Left lung (tissue), 10 donors: ENCODE measurements around the gene ADGRG3. TPM values are rescaled to one million over a fixed set of nuclear protein-coding genes. Genes with fewer than 3 reads are reported as not detected.

Experiments
- ATAC-seq: fragments of 200-7000 bp; cut with Tn5 transposase; one replicate; pipeline ENCODE4 v1.9.1; 2020; ENCODE audit warnings: moderate library complexity
- DNase-seq, 4 donors: peaks; one replicate each; pipeline ENCODE4 v3.0.0-alpha.2; 2013 to 2020
- H3K27ac ChIP-seq, 2 donors: fragments of 200-600 bp; sonication (generic) in 1 of 2; one replicate each; pipeline versions ENCODE4 v1.5.0 to v1.8.0; 2020 to 2021
- H3K27me3 ChIP-seq, 2 donors: fragments of 200-600 bp; sonication (generic) in 1 of 2; one replicate each; pipeline versions ENCODE4 v1.5.0 to v1.8.0; 2020 to 2021
- H3K36me3 ChIP-seq, 2 donors: fragments of 200-600 bp; sonication (generic) in 1 of 2; one replicate each; pipeline versions ENCODE4 v1.5.0 to v1.8.0; 2020 to 2021
- H3K4me1 ChIP-seq, 2 donors: fragments of 200-600 bp; one replicate each; pipeline ENCODE4 v1.8.0; 2021
- H3K4me3 ChIP-seq, 2 donors: fragments of 200-600 bp; sonication (generic) in 1 of 2; one replicate each; pipeline versions ENCODE4 v1.5.0 to v1.8.0; 2020 to 2021; ENCODE audit warnings: mild to moderate bottlenecking in 1 of 2
- H3K9me3 ChIP-seq, 2 donors: fragments of 200-600 bp; sonication (generic) in 1 of 2; one replicate each; pipeline versions ENCODE4 v1.5.0 to v1.8.0; 2020 to 2021
- CTCF ChIP-seq, 2 donors: fragments of 200-600 bp; sonication (generic) in 1 of 2; IDR thresholded peaks; one replicate each; pipeline versions ENCODE4 v1.5.0 to v1.8.0; 2021; ENCODE audit warnings: antibody characterized with exemption in 2 of 2
- intact Hi-C, 2 donors: fragments of 100-400 bp; cut with DNase I; formaldehyde crosslinking; loops; one replicate each; pipeline versions ENCODE4 v1.11.2 to v1.14.2; 2022
- polyA plus RNA-seq, 6 donors: library from polyadenylated mRNA; unstranded; fragments of 120-200 nt; gene quantifications; one replicate each; pipeline ENCODE4 v1.2.1, GENCODE V29; 2013; ENCODE audit not compliant: insufficient read length in 6 of 6
- total RNA-seq, 2 donors: library from RNA; stranded (reverse); fragmentation: NEBNext Ultra II Directional; extraction: Animal tissue kit (Norgen Biotek cat#: 25700); gene quantifications; one replicate each; pipeline ENCODE4 v1.2.1, GENCODE V29; 2021
- donor health status: DM: no; HTN: yes; CAD: no.
- donor health status: DM: no; HTN: no; CAD: no.

ADGRG3 gene
- total and polyA plus RNA-seq, 8 donors = 0.70 to 29.8 (median 1.1) TPM

- Histone ChIP-seq H3K27me3 (peaks cover 0 to 36% of the 10 kb centered on the region in 2 donors), H3K27ac (peak overlapping the region in 1 of 2 donors; percentile 13), H3K4me1 (peaks cover 8 to 41% of the 10 kb centered on the region in 2 donors), H3K9me3 (no peaks in the 10 kb centered on the region), H3K36me3 (no peaks in the 10 kb centered on the region), H3K4me3 (no peak overlapping the region)
- no peak for TF ChIP-seq CTCF (IDR thresholded peaks at IDR 0.05)
- no peak for ATAC-seq
- intact Hi-C loops = no loop called here
- peak in 1 of 4 donors; percentile 67 for DNase-seq
Observed at GRCh38 chr16:57632568-57632967, 35.5 kb upstream of the ADGRG3 start.

GRCh38 chr16:57633383-57634064 is 34.6 kb upstream of the ADGRG3 start:
- H3K27me3 ChIP-seq = peaks cover 0 to 26% of the 10 kb centered on the region in 2 donors
- H3K4me3 ChIP-seq = no peak overlapping the region
- intact Hi-C loops = no loop called here
- H3K27ac ChIP-seq = peak overlapping the region in 1 of 2 donors; percentile 57
- H3K9me3 ChIP-seq = no peaks in the 10 kb centered on the region
- peak in 1 of 4 donors; percentile 24 for DNase-seq
- no peak for ATAC-seq
- H3K36me3 ChIP-seq = no peaks in the 10 kb centered on the region
- H3K4me1 ChIP-seq = peaks cover 0 to 41% of the 10 kb centered on the region in 2 donors
- no peak for TF ChIP-seq CTCF (IDR thresholded peaks at IDR 0.05)

GRCh38 chr16:57634171-57634570 is 33.9 kb upstream of the ADGRG3 start:
- H3K4me3 ChIP-seq = no peak overlapping the region
- H3K27ac ChIP-seq = peak overlapping the region in 1 of 2 donors; percentile 57
- TF ChIP-seq CTCF (IDR thresholded peaks at IDR 0.05) = no peak
- H3K9me3 ChIP-seq = no peaks in the 10 kb centered on the region
- peaks cover 0 to 47% of the 10 kb centered on the region in 2 donors for H3K4me1 ChIP-seq
- ATAC-seq (no peak), DNase-seq (no peak)
- peaks cover 0 to 24% of the 10 kb centered on the region in 2 donors for H3K27me3 ChIP-seq
- H3K36me3 ChIP-seq = no peaks in the 10 kb centered on the region
- intact Hi-C loops = no loop called here

GRCh38 chr16:57635266-57636097 is 32.6 kb upstream of the ADGRG3 start:
- peaks cover 0 to 58% of the 10 kb centered on the region in 2 donors for H3K4me1 ChIP-seq
- H3K27me3 ChIP-seq = peaks cover 0 to 13% of the 10 kb centered on the region in 2 donors
- no peak for DNase-seq
- no peaks in the 10 kb centered on the region for H3K9me3 ChIP-seq
- ATAC-seq = no peak
- intact Hi-C loops = no loop called here
- H3K4me3 ChIP-seq = no peak overlapping the region
- TF ChIP-seq CTCF (IDR thresholded peaks at IDR 0.05) = no peak
- H3K27ac ChIP-seq = peak overlapping the region in 1 of 2 donors; percentile 68
- no peaks in the 10 kb centered on the region for H3K36me3 ChIP-seq

GRCh38 chr16:57636184-57636583 is 31.9 kb upstream of the ADGRG3 start:
- ATAC-seq (no peak), DNase-seq (no peak)
- TF ChIP-seq CTCF (IDR thresholded peaks at IDR 0.05) = no peak
- H3K9me3 ChIP-seq = no peaks in the 10 kb centered on the region
- H3K4me3 ChIP-seq = no peak overlapping the region
- peak overlapping the region in 1 of 2 donors; percentile 68 for H3K27ac ChIP-seq
- peaks cover 0 to 65% of the 10 kb centered on the region in 2 donors for H3K4me1 ChIP-seq
- peaks cover 0 to 6% of the 10 kb centered on the region in 2 donors for H3K27me3 ChIP-seq
- intact Hi-C loops = no loop called here
- no peaks in the 10 kb centered on the region for H3K36me3 ChIP-seq
